Measurements from ENCODE around the gene PTX4.
"Not testable (repeated sequence)": the region's sequence is repeated elsewhere in the genome, so short reads cannot be mapped to it uniquely, and the experiment has no call there.

The PTX4 gene

GRCh38 chr16:1478937-1479336 is 9.8 kb downstream of the PTX4 start:
- not testable (repeated sequence) for DNase-seq

DNA sequence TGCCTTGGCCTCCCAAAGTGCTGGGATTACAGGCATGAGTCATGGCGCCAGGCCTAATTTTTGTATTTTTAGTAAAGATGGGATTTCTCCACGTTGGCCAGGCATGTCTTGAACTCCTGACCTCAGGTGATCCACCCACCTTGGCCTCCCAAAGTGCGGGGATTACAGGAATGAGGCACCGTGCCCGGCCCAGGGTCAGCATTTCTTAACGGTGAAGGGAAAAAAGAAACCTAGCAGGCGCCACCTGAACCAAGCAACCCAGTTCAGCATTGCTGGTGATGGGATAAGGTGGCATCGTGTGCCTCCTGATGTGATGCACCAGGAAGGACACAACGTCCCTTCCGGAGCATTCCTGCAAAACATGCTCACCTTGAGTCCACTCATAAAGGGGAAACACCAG is 11.7 kb downstream of the PTX4 start:
- DNase-seq = no peak

GRCh38 chr16:1475552-1476114 is 13.1 kb downstream of the PTX4 start:
- no peak for DNase-seq

DNA sequence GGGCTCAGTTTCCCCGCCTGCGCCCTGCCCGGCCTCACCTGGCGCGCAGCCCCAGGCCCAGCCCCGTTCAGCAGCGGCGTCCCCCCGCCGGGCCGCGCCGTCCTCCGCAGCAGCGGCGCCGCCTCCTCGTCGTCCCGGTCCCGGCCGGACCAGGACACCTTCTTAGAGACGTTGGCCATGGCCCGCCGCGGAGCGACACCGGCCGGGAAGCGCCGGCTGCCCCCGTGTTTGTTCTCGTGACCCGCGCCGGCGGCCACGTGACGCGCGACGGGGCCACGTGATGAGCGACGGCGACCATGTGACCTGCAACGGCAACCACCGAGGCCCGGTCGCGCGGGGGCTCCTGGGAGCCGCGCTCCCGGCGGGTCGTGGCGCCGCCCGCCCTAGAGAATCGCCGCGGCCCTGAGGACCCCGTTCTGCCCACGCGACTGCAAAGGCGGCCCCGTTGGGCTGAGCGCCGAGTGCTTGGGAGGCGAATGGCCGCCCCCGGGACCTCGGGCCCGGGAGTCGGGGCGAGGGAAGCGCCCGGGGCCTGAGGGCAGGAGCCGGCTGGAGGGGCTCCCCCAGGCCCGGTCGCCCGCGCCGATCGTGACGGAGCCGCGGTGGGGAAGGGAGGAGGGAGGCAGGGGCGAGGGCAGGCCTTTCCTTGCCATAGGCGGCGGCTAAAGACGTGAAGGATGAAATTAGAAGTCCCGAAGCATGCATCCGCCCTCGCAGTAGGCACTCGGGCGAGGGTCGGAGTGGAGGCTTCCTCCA is 13.8 kb downstream of the PTX4 start, which contains the start of gene CLCN7:
Gene CLCN7 (minus strand): TSS at position 233 of the 756 bp plus-strand sequence. CDS start 54 bp downstream, at position 179.
- DNase-seq = peak; percentile 93

DNA sequence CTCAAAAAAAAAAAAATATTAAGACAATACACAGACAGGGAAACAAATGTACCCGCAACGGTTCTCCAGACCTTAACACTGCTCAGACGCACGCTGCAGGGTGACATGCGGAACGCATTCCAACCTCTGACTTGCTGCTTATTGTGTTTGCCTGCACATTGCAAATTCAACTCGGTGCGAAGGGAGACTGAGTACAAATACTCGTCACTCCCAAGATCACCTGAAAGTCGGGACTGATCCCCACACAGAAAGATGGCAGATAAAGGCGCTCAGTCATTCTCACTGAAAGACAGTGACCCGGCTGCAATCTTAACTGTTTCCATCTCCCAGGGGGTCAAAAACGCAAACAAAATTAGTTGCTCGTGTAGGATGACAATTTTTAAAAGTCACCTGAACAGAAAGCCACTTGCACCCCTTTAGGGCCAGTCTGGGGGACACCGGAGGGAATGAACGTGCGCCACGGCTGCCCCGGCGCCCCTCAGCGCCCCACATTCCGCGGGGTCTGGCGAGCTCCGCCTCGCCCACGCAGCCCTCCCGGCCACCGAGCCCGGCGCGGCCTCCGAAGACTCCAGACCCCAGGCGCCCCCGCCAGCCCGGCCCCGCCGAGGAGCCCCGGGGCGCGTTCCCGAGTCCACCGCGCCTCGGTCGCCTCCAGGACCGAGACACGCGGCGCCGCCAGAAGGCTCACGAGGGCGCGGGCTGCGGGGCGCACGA is 14.5 kb downstream of the PTX4 start:
- peak; percentile 9 for DNase-seq

GRCh38 chr16:1472974-1473373 is 15.8 kb downstream of the PTX4 start:
- no peak for DNase-seq

DNA sequence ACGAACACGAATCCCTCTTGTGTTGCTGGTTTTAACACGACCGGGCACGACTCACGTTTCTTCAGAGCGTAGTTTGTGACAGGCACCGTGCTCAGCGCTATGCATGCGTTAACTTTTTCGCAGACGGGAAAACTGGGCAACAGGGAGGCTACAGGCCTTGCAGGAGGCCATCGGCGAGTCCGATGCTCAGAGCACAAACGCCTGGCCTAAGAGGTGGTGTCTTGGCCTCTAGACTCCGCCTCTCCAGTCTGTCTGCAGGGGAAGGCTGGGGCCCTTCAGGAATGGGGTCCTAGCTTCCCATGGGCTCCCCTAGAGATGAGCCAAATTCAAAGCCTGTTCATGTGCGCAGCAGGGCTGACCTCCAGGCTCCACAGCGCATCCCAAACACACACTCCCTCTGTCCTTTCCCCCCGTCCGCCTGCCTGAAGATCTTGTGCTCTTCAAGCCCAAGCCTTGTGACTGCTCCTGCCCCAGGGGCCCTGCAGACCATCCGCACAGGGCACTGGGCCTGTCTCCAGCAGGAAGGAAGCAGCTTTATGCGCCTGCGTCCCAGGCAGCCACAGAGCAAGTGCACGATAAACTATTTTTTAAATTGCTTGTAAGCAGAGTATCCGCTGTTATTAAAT is 17.1 kb downstream of the PTX4 start:
- DNase-seq = peak; percentile 24

DNA sequence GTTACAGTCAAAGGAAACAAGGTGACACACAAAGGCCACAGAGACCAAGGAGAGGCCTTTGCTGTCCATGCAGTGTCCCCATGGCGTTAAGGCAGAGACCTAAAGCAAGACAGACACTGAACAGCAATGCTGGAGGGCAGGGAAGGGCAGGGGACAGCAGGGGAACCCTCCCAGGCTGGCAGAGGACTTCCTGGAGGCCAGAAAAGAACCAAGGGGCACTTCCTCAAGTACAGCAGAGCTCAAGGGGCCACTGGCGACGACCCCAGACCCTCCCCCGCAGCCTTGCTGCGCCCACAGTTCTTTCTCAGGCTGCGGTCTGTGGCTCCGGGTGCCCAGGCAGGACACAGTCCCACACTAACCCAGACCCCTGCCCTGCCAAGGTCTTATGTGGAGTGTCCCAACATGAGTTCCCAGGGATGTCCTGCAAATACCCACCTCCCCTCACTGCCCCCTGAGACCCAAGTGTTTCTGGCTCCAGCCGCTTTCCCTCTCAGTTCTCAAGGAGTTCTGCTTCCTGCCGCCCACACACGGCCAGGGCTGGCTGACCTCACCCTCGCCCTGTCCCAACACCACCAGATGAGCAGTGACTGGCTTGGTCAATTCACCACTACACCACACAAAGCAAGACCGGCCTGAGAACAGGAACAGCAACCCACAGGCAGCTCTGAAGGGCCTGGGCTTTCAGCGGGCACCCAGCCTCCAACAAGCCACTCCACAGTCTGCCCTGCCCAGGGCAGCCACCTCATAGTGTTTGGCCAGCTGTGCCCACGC is 18.1 kb downstream of the PTX4 start:
- DNase-seq = peak; percentile 97

- DNase-seq = peak; percentile 87
Measured at GRCh38 chr16:1469693-1470201, 19.0 kb downstream of the PTX4 start.

DNA sequence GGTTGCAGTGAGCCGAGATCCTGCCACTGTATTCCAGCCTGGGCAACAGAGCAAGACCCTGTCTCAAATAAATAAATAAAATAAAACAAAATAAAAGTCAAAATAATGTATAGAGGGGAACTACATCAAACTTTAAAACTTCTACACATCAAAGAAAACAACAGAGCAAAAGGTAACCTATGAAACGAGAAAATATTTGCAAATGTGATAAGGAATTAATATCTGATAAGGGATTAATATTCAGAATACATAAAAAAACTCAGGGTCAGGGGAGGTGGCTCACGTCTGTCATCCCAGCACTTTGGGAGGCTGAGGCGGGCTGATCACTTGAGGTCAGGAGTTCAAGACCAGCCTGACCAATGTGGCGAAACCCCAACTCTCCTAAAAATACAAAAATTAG is 19.6 kb downstream of the PTX4 start:
- not testable (repeated sequence) for DNase-seq

GRCh38 chr16:1468426-1468810 is 20.3 kb downstream of the PTX4 start:
- DNase-seq = peak; percentile 37

GRCh38 chr16:1466968-1467521 is 21.7 kb downstream of the PTX4 start:
- DNase-seq = no peak

- DNase-seq = no peak
Measured at GRCh38 chr16:1466054-1466453, 22.7 kb downstream of the PTX4 start.

GRCh38 chr16:1465567-1465915 is 23.2 kb downstream of the PTX4 start:
- no peak for DNase-seq

DNA sequence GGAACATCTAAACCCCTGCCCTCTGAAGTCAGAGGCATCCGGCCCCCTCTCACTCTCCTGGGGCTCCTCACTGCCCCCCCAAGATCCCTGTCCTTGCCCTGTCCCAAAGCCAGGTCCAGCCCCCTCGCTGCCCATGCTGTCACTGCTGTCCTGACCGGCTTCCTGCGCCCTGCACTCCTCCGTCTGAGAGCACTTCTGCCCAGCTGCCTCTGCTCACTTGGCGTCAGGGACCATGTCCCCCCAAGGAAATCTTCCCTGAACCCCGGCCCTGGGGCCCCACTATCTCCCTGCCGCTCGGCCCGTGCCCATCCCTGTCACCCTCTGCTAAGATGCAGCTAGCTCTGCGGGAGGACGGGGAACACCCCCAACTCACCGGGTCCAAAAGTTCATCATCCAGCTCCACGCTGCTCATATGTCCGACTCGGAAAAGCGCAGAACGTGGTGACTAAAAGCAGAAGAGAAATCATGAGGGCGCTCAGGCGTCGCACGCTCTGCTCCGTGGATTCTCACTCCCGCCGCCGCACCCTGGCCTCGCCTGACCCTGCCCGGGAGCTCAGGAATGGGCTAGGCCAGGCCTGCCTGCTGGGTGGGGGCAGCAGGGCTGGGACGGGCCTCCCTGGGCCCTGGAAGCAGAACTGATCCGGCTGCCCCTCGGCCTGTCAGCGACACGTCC is 23.7 kb downstream of the PTX4 start:
- no peak for DNase-seq

GRCh38 chr16:1464196-1464893 is 24.4 kb downstream of the PTX4 start:
- DNase-seq = no peak

DNA sequence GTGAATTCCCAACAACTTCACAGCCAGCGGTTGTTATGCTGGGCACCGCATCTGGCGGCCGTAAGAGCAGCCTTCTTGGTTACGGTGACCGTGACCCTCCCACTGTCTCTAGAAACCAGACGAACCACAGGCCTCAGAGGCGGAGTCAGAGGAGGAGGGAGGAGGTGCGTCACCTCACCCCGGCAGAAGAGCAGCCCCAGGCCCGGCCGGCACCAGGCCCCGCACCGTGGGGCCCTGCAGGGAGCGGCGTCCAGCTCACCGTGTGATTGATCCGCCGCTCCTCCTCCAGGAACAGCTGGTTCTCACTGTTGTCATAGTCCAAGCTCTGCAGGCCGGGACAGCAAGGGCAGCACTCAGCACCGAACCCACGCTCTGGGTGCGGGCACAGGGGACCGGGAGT is 27.6 kb downstream of the PTX4 start:
- no peak for DNase-seq

DNA sequence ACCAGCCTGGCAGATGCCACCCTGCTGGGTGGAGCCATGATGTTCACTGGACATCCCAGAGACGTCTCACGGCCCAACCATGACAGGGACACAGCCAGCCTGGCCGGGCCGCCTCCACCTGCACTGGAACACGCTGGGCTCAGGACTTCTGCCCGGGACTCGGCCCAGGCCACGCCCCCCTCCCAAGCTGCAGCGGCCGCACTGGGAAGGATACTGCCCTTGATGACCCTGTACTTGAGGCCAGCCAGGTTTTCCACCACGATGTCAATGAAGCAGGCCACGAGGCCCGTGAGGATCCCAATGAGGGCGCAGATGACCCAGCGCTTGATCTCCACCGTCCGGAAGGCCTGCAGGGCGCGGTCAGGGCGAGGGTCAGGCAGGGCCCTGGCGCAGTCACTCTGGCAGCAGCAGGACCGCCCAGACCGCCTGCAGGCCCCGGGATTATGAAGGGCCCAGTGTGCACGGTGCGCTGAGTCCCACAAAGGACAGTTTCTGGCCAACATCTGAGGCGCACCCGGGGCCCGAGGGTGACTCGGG is 28.1 kb downstream of the PTX4 start:
- no peak for DNase-seq

DNA sequence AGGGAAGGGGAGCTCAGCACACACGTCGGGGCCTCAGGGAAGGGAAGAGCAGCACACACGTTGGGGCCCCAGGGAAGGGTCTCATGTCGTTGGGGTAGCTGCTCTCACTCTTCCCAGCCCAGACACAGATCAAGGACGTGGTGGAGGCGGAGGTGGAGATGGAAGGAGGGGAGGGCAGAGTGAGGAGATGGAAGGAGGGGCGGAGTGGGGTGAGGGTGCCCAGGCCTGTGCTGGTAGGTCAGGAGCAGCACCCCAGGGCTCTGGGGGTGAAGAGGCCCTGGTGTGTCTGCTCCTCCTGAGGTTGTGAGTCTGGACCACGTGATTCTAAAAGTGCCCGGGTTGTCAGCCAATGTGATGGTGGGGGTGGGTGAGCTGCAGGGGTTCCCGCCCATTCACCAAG is 28.8 kb downstream of the PTX4 start:
- DNase-seq = no peak

GRCh38 chr16:1458977-1459341 is 29.8 kb downstream of the PTX4 start:
- DNase-seq = no peak
